GM10266 (cell line): ENCODE data around the gene CTSF.
"Not testable (repeated sequence)": the region's sequence is repeated elsewhere in the genome, so short reads cannot be mapped to it uniquely, and the experiment has no call there.

Experiments
- DNase-seq: peaks from one replicate; pipeline ENCODE4 v3.0.0; 2012; ENCODE audit errors: extremely low spot score
- TF ChIP-seq, protein P1 (sequence below): IDR thresholded peaks from 2 replicates; pipeline ENCODE4 v1.5.1; 2012; ENCODE audit warnings: mild to moderate bottlenecking, low read depth; ENCODE audit not compliant: control insufficient read depth, insufficient read depth; ENCODE audit errors: missing control alignments

CTSF gene

DNA sequence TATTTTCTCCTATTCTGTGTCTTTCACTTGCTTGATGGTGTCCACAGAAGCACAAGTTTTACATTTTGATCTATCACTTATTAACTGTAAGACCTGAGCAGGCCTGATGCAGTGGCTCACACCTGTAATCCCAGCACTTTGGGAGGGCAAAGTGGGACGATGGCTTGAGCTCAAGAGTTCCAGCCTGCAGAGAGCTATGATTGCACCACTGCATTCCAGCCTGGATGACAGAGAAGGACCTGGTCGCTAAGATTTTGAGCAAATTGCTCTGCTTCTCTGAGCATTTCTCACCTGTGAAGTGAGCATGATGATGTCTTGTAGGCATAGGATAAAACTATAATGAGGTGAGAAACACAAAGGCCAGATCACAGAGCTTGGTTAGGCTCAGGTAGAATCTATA, 17.7 kb upstream of the CTSF start:
- no peak for DNase-seq
- TF ChIP-seq, protein P1, sequence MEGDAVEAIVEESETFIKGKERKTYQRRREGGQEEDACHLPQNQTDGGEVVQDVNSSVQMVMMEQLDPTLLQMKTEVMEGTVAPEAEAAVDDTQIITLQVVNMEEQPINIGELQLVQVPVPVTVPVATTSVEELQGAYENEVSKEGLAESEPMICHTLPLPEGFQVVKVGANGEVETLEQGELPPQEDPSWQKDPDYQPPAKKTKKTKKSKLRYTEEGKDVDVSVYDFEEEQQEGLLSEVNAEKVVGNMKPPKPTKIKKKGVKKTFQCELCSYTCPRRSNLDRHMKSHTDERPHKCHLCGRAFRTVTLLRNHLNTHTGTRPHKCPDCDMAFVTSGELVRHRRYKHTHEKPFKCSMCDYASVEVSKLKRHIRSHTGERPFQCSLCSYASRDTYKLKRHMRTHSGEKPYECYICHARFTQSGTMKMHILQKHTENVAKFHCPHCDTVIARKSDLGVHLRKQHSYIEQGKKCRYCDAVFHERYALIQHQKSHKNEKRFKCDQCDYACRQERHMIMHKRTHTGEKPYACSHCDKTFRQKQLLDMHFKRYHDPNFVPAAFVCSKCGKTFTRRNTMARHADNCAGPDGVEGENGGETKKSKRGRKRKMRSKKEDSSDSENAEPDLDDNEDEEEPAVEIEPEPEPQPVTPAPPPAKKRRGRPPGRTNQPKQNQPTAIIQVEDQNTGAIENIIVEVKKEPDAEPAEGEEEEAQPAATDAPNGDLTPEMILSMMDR, result no peak

DNA sequence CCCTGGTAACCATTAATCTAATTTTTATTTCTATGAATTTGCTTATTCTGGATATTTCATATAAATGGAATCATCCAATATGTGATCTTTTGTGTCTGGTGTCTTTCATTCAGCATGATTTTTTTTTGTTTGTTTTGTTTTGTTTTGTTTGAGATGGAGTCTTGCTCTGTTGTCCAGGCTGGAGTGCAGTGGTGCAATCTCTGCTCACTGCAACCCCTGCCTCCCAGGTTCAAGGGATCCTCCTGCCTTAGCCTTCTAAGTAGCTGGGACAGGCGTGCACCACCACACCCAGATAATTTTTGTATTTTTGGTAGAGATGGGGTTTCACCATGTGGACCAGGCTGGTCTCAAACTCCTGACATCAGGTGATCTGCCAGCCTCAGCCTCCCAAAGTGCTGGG, 17.0 kb upstream of the CTSF start:
- DNase-seq, result not testable (repeated sequence)

DNA sequence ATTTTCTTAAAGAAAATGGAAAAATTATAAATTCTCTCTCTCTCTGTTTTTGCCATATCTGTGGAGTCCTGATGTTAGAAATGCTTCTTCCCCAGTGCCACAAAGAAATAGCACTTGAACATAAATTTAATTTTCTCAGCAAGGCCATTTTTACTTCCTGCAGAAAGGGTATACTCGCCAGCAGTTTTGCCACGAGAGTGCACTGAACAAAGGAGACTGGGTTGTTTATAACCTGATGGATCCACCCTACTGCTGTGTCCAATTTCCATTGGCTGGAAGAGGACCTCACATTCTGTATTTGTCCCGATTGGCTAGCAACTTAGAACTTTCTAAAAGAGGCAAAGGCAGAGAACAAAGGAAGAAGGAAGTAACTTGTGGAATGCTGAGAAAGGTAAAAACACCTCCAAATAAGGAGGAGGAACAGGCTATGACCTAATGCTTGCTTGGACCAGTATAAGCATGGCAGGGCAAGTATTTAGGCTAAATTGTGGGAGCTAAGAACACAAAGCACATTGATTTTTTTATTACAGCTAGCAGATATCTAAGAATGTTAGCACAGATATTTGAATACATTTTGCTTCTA, 14.2 kb upstream of the CTSF start:
- DNase-seq, result not testable (repeated sequence)

DNA sequence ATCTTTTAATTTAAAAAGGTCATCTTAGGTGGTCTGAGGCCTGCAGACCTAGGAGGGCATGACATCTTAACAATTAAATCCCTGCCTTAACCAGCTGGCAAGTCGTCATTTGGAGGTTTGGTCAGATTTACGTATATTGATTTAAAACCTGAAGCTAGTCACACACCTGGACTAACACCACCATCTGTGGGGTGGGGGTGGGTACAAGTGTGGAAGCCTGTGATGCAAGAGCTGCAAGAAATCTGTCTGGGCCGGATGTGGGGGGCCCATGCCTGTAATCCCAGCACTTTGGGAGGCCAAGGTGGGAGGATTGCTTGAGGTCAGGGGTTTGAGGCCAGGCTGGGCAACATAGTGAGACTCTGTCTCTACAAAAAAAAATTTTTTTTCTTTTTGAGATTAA, 12.9 kb upstream of the CTSF start:
- DNase-seq, result no peak
- TF ChIP-seq, protein P1, result no peak

DNA sequence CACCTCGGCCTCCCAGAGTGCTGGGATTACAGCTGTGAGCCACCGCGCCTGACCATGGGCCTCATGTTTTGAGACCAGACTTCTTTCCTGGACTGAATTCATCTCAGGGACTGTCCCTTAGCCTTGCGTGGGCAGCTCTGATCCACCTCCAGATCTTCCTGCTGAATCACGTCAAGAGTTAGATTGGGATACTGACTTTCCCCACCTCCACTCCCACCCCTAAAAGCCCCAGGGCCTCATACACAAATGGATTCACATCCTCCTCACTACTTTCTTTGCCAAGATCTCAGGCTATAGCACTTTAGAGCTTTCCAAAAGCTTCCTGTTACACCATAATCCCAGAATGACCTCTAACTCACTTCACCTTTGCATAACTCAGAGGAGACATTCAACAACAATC, 12.4 kb upstream of the CTSF start:
- TF ChIP-seq, protein P1, result no peak

DNA sequence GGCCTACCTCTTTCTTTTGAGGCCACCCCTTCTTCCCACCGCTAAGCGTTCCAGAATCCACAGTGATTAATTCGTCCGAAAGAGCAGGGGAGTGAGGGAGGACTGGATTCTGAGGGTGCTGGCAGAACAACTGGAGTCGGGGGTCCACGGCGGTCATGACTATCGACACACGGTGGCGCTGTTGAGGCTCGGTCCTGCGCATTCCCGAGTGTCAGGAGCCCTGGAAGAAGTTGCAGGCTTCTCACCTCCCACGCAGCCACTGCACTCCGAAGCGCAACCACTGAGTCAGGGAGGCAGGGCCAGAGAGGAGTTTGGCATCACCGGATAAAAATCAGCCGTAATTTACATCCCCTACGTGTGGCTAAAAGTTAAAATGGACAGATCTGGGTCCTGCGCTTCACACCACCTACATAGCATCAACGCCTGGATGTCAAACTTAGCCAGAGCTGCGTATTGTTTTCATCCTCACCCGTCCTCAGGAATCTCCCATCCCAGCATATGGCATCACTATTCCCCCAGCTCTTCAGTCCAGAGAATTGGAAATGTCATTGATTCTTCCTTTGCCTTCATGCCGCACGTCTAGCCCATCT, 10.7 kb upstream of the CTSF start:
- TF ChIP-seq, protein P1, result peak; percentile 87

More for the DNA sequence above, 12.4 kb upstream of the CTSF start:
- DNase-seq, result peak; percentile 21

DNA sequence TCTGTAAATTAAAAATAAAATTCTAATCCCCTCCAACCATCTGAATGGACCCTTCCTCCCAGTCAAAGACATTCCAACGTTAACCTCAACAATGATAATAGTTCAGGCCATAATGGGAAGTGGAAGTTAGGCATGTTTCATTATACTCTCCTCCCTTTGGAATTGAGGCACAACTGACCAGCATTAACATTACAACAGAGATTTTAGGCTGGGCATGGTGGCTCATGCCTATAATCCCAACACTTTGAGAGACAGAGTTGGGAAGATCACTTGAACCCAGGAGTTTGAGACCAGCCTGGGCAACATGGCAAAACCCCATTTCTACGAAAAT, 2.4 kb upstream of the CTSF start:
- DNase-seq, result no peak
- TF ChIP-seq, protein P1, result no peak

More for the DNA sequence above, 10.7 kb upstream of the CTSF start:
- peak; percentile 86 for DNase-seq

DNA sequence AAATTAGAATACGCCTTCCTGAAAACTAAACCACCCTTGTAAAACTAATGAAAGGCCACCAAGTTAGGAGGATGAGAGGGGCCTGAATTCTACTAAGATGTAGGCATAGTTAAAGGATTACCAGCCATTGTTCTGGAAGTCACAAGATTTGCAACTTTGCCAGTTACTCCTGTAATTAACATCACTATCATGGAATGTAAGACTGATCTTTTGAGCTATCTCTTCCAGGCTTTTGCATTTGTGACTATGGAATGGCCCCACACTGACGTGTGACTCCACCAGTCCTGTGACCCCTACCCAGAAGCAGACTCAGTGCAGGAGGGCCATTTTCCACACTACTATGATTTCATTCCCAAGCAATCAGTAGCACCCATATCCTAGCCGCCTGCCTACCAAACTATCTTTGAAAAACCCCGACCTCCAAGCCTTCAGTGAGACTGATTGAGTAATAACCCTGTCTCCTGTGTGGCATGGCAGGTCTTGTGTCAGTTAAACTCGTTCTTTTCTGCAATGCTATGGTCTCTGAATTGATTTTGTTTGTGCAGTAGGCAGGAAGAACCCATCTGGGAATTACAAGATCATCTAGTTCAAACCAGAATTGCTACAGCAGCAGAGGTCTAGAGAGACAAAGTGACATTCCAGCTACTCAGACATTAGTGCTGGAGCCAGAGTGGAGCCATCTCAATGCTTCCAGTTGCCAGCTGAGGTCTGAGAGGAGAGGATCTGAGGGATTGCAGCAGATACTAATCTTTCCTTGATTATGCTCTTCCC, 1.9 kb upstream of the CTSF start:
- DNase-seq, result no peak

More for the DNA sequence above, 1.9 kb upstream of the CTSF start:
- TF ChIP-seq, protein P1, result no peak
